Body of pancreas (tissue), 4 donors: Measurements from ENCODE around the gene PSMB5. TPM values are rescaled to one million over a fixed set of nuclear protein-coding genes. Genes with fewer than 3 reads are reported as not detected.

Experiments
- ATAC-seq: fragments of 150-250 bp; one replicate; pipeline ENCODE4 v1.9.1; 2016
- DNase-seq, 4 donors: peaks; one replicate each; pipeline ENCODE4 v3.0.0-alpha.2; 2019
- H3K27ac ChIP-seq, 4 donors: fragments of 200-600 bp; sonication (generic); 1 replicate in 3 of 4; 2 replicates in 1 of 4; pipeline versions ENCODE4 v1.5.1 to v1.6.1; 2016 to 2019; ENCODE audit warnings: mild to moderate bottlenecking in 1 of 4, mixed read lengths in 1 of 4, moderate library complexity in 1 of 4
- H3K27me3 ChIP-seq, 2 donors: fragments of 200-600 bp; sonication (generic); one replicate each; pipeline ENCODE4 v1.6.0; 2016; ENCODE audit warnings: mild to moderate bottlenecking in 1 of 2
- H3K36me3 ChIP-seq, 2 donors: fragments of 200-600 bp; sonication (generic); replicated peaks in 1 of 2; 2 replicates each; pipeline ENCODE4 v1.5.1; 2016; ENCODE audit warnings: low read depth in 2 of 2; ENCODE audit not compliant: insufficient read depth in 1 of 2
- H3K4me1 ChIP-seq: fragments of 200-600 bp; sonication (generic); one replicate; pipeline ENCODE4 v1.6.0; 2016
- H3K4me3 ChIP-seq, 2 donors: fragments of 200-600 bp; sonication (generic); 1 replicate in 1 of 2; 2 replicates in 1 of 2; pipeline ENCODE4 v1.5.1; 2016 to 2019
- H3K9me3 ChIP-seq, 3 donors: fragments of 200-600 bp; sonication (generic); 1 replicate in 2 of 3; 2 replicates in 1 of 3; pipeline ENCODE4 v1.5.1; 2016
- CTCF ChIP-seq, 7 experiments: fragments of 450-650 bp in 4 of 7; fragments of 200-600 bp in 3 of 7; sonication (generic) in 3 of 7; IDR thresholded peaks; one replicate each; pipeline ENCODE4 v1.5.1; 2016 to 2019; ENCODE audit warnings: antibody characterized with exemption in 7 of 7
- POLR2A ChIP-seq, 3 donors: fragments of 450-650 bp; IDR thresholded peaks; one replicate each; pipeline ENCODE4 v1.6.1; 2016; ENCODE audit warnings: antibody characterized with exemption in 3 of 3, mild to moderate bottlenecking in 2 of 3
- WGBS, 2 donors: methylation state at CpG; one replicate each; pipeline ENCODE4 v1.1.5; 2017; 5-methylcytosine and 5-hydroxymethylcytosine counted together
- intact Hi-C: fragments of 100-400 bp; cut with DNase I; formaldehyde crosslinking; loops from one replicate; pipeline ENCODE4 v1.15.1; 2023
- total RNA-seq, 2 donors: library from RNA; depleted of rRNA; stranded (reverse); fragments of >200 nt; gene quantifications; one replicate each; pipeline ENCODE4 v1.1.0, GENCODE V29; 2016

PSMB5 gene
- total RNA-seq, 2 donors from 2014 or later = 47.0 to 93.3 TPM

- no peaks in the 10 kb centered on the region for H3K9me3 ChIP-seq
- DNase-seq (peak; percentile 86 to 90 (median 89)), ATAC-seq (peak; percentile 80)
- 20 to 26% methylated on average over 7 to 8 of the region's 8 CpGs for WGBS, 2 donors
- no peaks in the 10 kb centered on the region for H3K27me3 ChIP-seq
- no peak overlapping the region for H3K4me3 ChIP-seq
- intact Hi-C loops = no loop called here
- no peaks in the 10 kb centered on the region for H3K36me3 ChIP-seq
- H3K4me1 ChIP-seq = peaks cover 70% of the 10 kb centered on the region
- TF ChIP-seq POLR2A (IDR thresholded peaks at IDR 0.05) (no peak), CTCF (IDR thresholded peaks at IDR 0.05) (no peak)
- peak overlapping the region; percentile 66 to 91 (median 87) for H3K27ac ChIP-seq
Observed at GRCh38 chr14:22977684-22978486, 56.8 kb downstream of the PSMB5 start.

- no peaks in the 10 kb centered on the region for H3K36me3 ChIP-seq
- no peaks in the 10 kb centered on the region for H3K9me3 ChIP-seq
- H3K4me1 ChIP-seq = peaks cover 70% of the 10 kb centered on the region
- TF ChIP-seq POLR2A (IDR thresholded peaks at IDR 0.05) (no peak), CTCF (IDR thresholded peaks at IDR 0.05) (no peak)
- H3K4me3 ChIP-seq = no peak overlapping the region
- no peaks in the 10 kb centered on the region for H3K27me3 ChIP-seq
- DNase-seq (no peak), ATAC-seq (peak; percentile 7)
- H3K27ac ChIP-seq = peak overlapping the region; percentile 66 to 91 (median 87)
- intact Hi-C loops = no loop called here
Observed at GRCh38 chr14:22977434-22977683, 57.3 kb downstream of the PSMB5 start.

GRCh38 chr14:22976620-22977433 lies 57.9 kb downstream of the PSMB5 start:
- peak; percentile 30 for ATAC-seq
- H3K4me1 ChIP-seq = peaks cover 65% of the 10 kb centered on the region

More at GRCh38 chr14:22976620-22977433, 57.9 kb downstream of the PSMB5 start:
- H3K9me3 ChIP-seq = no peaks in the 10 kb centered on the region
- H3K36me3 ChIP-seq = no peaks in the 10 kb centered on the region
- H3K4me3 ChIP-seq = no peak overlapping the region
- peak overlapping the region; percentile 66 to 91 (median 87) for H3K27ac ChIP-seq
- intact Hi-C loops = no loop called here
- TF ChIP-seq CTCF (IDR thresholded peaks at IDR 0.05) = no peak
- no peak for TF ChIP-seq POLR2A (IDR thresholded peaks at IDR 0.05)
- 14 to 15% methylated on average over 6 of the region's 6 CpGs for WGBS, 2 donors
- peak; percentile 37 to 58 (median 54) for DNase-seq
- H3K27me3 ChIP-seq = no peaks in the 10 kb centered on the region

Other genes with a start within 250 kb of the PSMB5 start
- gene SLC7A7, start 219.5 kb downstream of the PSMB5 start, total RNA-seq = 10 to 100 TPM in 1 of 2 donors, 1 to 10 TPM in 1; 6.9 to 16.6 TPM
- 10 to 100 TPM; 29.3 to 45.1 TPM for gene MRPL52, start 205.0 kb downstream of the PSMB5 start, total RNA-seq
- 10 to 100 TPM; 55.3 to 65.3 TPM for gene MMP14, start 198.3 kb downstream of the PSMB5 start, total RNA-seq
- 10 to 100 TPM; 47.8 to 83.0 TPM for gene LRP10, start 163.2 kb downstream of the PSMB5 start, total RNA-seq
- not detected for gene REM2, start 151.7 kb downstream of the PSMB5 start, total RNA-seq
- gene RBM23, start 115.8 kb downstream of the PSMB5 start, total RNA-seq = 100 to 1,000 TPM in 1 of 2 donors, 10 to 100 TPM in 1; 39.4 to 219 TPM
- 10 to 100 TPM; 36.1 to 40.2 TPM for gene PRMT5, start 105.5 kb downstream of the PSMB5 start, total RNA-seq
- gene HAUS4, start 77.8 kb downstream of the PSMB5 start, total RNA-seq = 10 to 100 TPM; 16.8 to 47.0 TPM
- 10 to 100 TPM; 15.8 to 19.5 TPM for gene AJUBA, start 52.3 kb downstream of the PSMB5 start, total RNA-seq
- 10 to 100 TPM in 1 of 2 donors, 1 to 10 TPM in 1; 4.0 to 11.2 TPM for gene C14orf93, start 24.8 kb downstream of the PSMB5 start, total RNA-seq
- gene PSMB11, start 7.3 kb upstream of the PSMB5 start, total RNA-seq = not detected
- 1 to 10 TPM; 4.9 to 9.9 TPM for gene CDH24, start 22.6 kb upstream of the PSMB5 start, total RNA-seq
- 100 to 1,000 TPM in 1 of 2 donors, 10 to 100 TPM in 1; 91.6 to 110 TPM for gene ACIN1, start 60.2 kb upstream of the PSMB5 start, total RNA-seq
- gene C14orf119, start 60.6 kb upstream of the PSMB5 start, total RNA-seq = 1 to 10 TPM; 3.6 to 7.0 TPM
- gene CIROP, start 70.1 kb upstream of the PSMB5 start, total RNA-seq = not detected
- gene CEBPE, start 84.4 kb upstream of the PSMB5 start, total RNA-seq = not detected
- gene SLC7A8, start 148.8 kb upstream of the PSMB5 start, total RNA-seq = 10 to 100 TPM; 17.8 to 18.2 TPM
- not detected for gene RNF212B, start 203.0 kb upstream of the PSMB5 start, total RNA-seq